ENCODE data around the gene TMEM179B.

The TMEM179B gene

GRCh38 chr11:62782753-62783152 is 4.4 kb upstream of the TMEM179B start:
- H3K36me3 ChIP-seq (ENCODE audit: control insufficient read depth, insufficient read depth, low read length), result peaks cover 12% of the 10 kb centered on the region

GRCh38 chr11:62786318-62787004 is 741 bp upstream of the TMEM179B start:
- DNase-seq (ENCODE audit: extremely low read depth, insufficient read length), result peak; percentile 93
- Histone ChIP-seq H3K4me3 (replicated peaks; ENCODE audit: low read depth, low read length) (peak overlapping the region; percentile 98), H3K36me3 (ENCODE audit: control insufficient read depth, insufficient read depth, low read length) (peaks cover 11% of the 10 kb centered on the region), H3K27me3 (replicated peaks; ENCODE audit: control insufficient read depth, insufficient read depth, low read length) (no peaks in the 10 kb centered on the region)
- peak; percentile 100 for TF ChIP-seq CTCF (IDR thresholded peaks at IDR 0.05; ENCODE audit: insufficient read depth, low read length, poor library complexity, severe bottlenecking)

More at GRCh38 chr11:62782753-62783152, 4.4 kb upstream of the TMEM179B start:
- DNase-seq (ENCODE audit: extremely low read depth, insufficient read length), result no peak
- H3K4me3 ChIP-seq (replicated peaks; ENCODE audit: low read depth, low read length), result no peak overlapping the region
- no peak for TF ChIP-seq CTCF (IDR thresholded peaks at IDR 0.05; ENCODE audit: insufficient read depth, low read length, poor library complexity, severe bottlenecking)
- no peaks in the 10 kb centered on the region for H3K27me3 ChIP-seq (replicated peaks; ENCODE audit: control insufficient read depth, insufficient read depth, low read length)

- Histone ChIP-seq H3K4me3 (replicated peaks; ENCODE audit: low read depth, low read length) (no peak overlapping the region; the same call in 1 of the 2 replicates), H3K27me3 (replicated peaks; ENCODE audit: control insufficient read depth, insufficient read depth, low read length) (no peaks in the 10 kb centered on the region), H3K36me3 (ENCODE audit: control insufficient read depth, insufficient read depth, low read length) (peaks cover 16% of the 10 kb centered on the region)
- TF ChIP-seq CTCF (IDR thresholded peaks at IDR 0.05; ENCODE audit: insufficient read depth, low read length, poor library complexity, severe bottlenecking), result no peak
- DNase-seq (ENCODE audit: extremely low read depth, insufficient read length), result no peak
Measured at GRCh38 chr11:62788991-62789390, 1.8 kb downstream of the TMEM179B start.

GRCh38 chr11:62789576-62789975 is 2.4 kb downstream of the TMEM179B start:
- H3K36me3 ChIP-seq (ENCODE audit: control insufficient read depth, insufficient read depth, low read length), result peaks cover 18% of the 10 kb centered on the region
- no peak for TF ChIP-seq CTCF (IDR thresholded peaks at IDR 0.05; ENCODE audit: insufficient read depth, low read length, poor library complexity, severe bottlenecking)
- H3K4me3 ChIP-seq (replicated peaks; ENCODE audit: low read depth, low read length), result no peak overlapping the region
- no peaks in the 10 kb centered on the region for H3K27me3 ChIP-seq (replicated peaks; ENCODE audit: control insufficient read depth, insufficient read depth, low read length)
- DNase-seq (ENCODE audit: extremely low read depth, insufficient read length), result no peak

GRCh38 chr11:62791501-62792201 is 4.4 kb downstream of the TMEM179B start, which contains the start of gene TMEM223:
TSS of gene TMEM223 (minus strand) at chr11:62792006. CDS start at chr11:62791994, 12 bp downstream.
- DNase-seq (ENCODE audit: extremely low read depth, insufficient read length), result peak; percentile 86
- H3K36me3 ChIP-seq (ENCODE audit: control insufficient read depth, insufficient read depth, low read length), result peaks cover 25% of the 10 kb centered on the region
- TF ChIP-seq CTCF (IDR thresholded peaks at IDR 0.05; ENCODE audit: insufficient read depth, low read length, poor library complexity, severe bottlenecking), result no peak
- H3K4me3 ChIP-seq (replicated peaks; ENCODE audit: low read depth, low read length), result peak within 1 kb of the TSS; percentile 90
- H3K27me3 ChIP-seq (replicated peaks; ENCODE audit: control insufficient read depth, insufficient read depth, low read length), result no peaks in the 10 kb centered on the region

Measured in GM06990 (cell line).